ENCODE results near the gene RRBP1. TPM values are rescaled to one million over a fixed set of nuclear protein-coding genes. Genes with fewer than 3 reads are reported as not detected.

RRBP1 gene
- total RNA-seq, 1 donor from 2014 or later = 101 TPM

DNA sequence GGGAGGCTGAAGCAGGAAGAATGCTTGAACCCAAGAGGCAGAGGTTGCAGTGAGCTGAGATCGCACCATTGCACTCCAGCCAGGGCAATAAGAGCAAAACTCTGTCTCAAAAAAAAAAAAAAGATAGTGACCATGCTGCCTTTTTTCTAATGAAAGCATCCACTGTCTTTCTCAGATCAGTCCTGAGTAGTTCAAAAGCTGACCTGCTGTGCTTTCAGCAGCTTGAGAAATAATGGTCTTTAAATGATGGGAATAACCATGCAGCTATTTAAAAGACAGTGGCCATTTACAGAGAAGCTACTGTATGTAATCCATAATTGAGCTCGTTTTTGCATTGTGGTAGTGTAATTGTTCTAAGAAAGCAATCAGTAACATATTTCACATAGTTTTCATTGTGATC is 76.0 kb downstream of the RRBP1 start:
- intact Hi-C loops (cut with DNase I) = no loop called here
- DNase-seq (ENCODE audit: low spot score in 2 of 2) = no peak
- Histone ChIP-seq H3K9me3 (no peaks in the 10 kb centered on the region), H3K36me3 (peaks cover 87 to 97% of the 10 kb centered on the region in 2 donors), H3K4me3 (no peak overlapping the region), H3K4me1 (peaks cover 35 to 92% of the 10 kb centered on the region in 2 donors), H3K27ac (peak overlapping the region in 1 of 2 donors; percentile 47), H3K27me3 (no peaks in the 10 kb centered on the region)
- TF ChIP-seq, protein P1, sequence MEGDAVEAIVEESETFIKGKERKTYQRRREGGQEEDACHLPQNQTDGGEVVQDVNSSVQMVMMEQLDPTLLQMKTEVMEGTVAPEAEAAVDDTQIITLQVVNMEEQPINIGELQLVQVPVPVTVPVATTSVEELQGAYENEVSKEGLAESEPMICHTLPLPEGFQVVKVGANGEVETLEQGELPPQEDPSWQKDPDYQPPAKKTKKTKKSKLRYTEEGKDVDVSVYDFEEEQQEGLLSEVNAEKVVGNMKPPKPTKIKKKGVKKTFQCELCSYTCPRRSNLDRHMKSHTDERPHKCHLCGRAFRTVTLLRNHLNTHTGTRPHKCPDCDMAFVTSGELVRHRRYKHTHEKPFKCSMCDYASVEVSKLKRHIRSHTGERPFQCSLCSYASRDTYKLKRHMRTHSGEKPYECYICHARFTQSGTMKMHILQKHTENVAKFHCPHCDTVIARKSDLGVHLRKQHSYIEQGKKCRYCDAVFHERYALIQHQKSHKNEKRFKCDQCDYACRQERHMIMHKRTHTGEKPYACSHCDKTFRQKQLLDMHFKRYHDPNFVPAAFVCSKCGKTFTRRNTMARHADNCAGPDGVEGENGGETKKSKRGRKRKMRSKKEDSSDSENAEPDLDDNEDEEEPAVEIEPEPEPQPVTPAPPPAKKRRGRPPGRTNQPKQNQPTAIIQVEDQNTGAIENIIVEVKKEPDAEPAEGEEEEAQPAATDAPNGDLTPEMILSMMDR (IDR thresholded peaks at IDR 0.05) = no peak

DNA sequence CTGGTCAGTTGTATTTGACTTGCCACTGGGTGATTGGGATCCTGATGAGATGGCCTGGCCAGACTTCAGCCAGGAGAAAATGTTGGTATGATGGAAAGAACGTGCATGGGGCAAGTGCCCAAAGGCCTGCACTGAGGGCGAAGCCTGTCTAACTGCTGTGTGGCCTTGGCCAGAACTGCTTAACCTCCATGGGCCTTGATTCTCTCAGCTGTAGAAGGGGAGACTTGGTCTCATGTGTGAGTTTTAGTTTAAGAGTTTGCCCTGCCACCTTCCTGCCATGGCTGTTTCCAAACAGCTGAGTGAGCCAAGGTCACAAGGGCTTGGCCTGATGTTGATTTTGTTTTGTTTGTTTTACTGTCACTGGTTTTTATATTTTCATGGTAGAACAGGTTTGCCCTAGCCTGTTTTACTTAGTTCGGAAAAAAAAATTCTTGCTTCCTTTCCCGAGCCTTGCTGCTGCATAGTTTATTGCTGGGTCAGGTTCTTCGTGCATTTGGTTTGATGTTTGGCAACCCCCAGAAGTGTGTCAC is 76.8 kb downstream of the RRBP1 start:
- no peaks in the 10 kb centered on the region for H3K27me3 ChIP-seq
- no peaks in the 10 kb centered on the region for H3K9me3 ChIP-seq
- DNase-seq (ENCODE audit: low spot score in 2 of 2) = no peak
- H3K36me3 ChIP-seq = peaks cover 79 to 90% of the 10 kb centered on the region in 2 donors
- H3K4me3 ChIP-seq = peak overlapping the region in 1 of 2 donors; percentile 25
- peak overlapping the region; percentile 47 to 53 for H3K27ac ChIP-seq
- intact Hi-C loops (cut with DNase I) = no loop called here
- TF ChIP-seq, protein P1 (IDR thresholded peaks at IDR 0.05) = no peak
- peaks cover 27 to 84% of the 10 kb centered on the region in 2 donors for H3K4me1 ChIP-seq

DNA sequence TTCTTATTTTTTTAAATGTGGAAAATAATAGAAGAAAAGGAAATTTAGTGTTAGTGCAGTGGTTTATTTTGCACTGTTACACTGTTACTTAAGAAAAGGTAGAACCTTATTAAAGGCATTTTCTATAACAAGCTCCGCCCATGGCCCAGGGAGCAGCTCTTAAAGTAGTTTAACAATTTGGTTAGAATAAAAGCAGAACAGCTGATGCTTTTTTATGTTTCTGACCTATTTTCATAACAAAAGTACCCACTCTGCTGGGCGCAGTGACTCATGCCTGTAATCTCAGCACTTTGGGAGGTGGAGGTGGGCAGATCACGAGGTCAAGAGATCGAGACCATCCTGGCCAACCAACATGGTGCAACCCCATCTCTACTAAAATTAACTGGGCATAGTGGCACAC is 79.5 kb downstream of the RRBP1 start:
- H3K27ac ChIP-seq = peak overlapping the region; percentile 3 to 26
- peaks cover 17 to 72% of the 10 kb centered on the region in 2 donors for H3K4me1 ChIP-seq
- no peaks in the 10 kb centered on the region for H3K27me3 ChIP-seq
- DNase-seq (ENCODE audit: low spot score in 2 of 2) = no peak
- TF ChIP-seq, protein P1 (IDR thresholded peaks at IDR 0.05) = no peak
- H3K4me3 ChIP-seq = peak overlapping the region; percentile 6 to 14
- peaks cover 56 to 70% of the 10 kb centered on the region in 2 donors for H3K36me3 ChIP-seq
- no peaks in the 10 kb centered on the region for H3K9me3 ChIP-seq
- intact Hi-C loops (cut with DNase I) = no loop called here

DNA sequence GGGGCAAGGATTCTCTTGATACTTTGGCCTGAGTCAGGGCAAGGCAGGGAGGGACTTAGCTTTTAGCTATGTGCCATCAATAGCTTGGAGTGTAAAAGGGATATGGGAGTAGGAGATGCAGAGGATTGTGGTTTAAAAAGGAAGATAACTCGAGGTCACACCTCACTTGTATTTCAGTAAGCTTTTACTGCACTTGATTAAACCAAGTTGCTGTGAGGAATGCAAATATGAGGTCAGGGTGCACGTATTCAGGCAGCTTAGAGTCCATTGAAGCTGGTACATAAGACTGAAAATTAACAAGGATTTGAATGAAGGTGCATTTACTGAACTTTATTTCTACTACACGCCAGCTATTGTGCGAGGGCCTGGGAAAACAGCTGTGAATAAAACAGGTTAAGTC is 80.1 kb downstream of the RRBP1 start:
- intact Hi-C loops (cut with DNase I) = no loop called here
- Histone ChIP-seq H3K27ac (peak overlapping the region; percentile 18 to 26), H3K4me1 (peaks cover 17 to 72% of the 10 kb centered on the region in 2 donors), H3K4me3 (peak overlapping the region in 1 of 2 donors; percentile 6), H3K27me3 (no peaks in the 10 kb centered on the region), H3K9me3 (no peaks in the 10 kb centered on the region), H3K36me3 (peaks cover 51 to 64% of the 10 kb centered on the region in 2 donors)
- no peak for DNase-seq (ENCODE audit: low spot score in 2 of 2)
- TF ChIP-seq, protein P1 (IDR thresholded peaks at IDR 0.05) = no peak

- Histone ChIP-seq H3K27me3 (no peaks in the 10 kb centered on the region), H3K9me3 (no peaks in the 10 kb centered on the region), H3K4me3 (peak overlapping the region in 1 of 2 donors; percentile 4), H3K36me3 (peaks cover 18 to 34% of the 10 kb centered on the region in 2 donors), H3K27ac (peak overlapping the region in 1 of 2 donors; percentile 2), H3K4me1 (peaks cover 8 to 68% of the 10 kb centered on the region in 2 donors)
- no peak for DNase-seq (ENCODE audit: low spot score in 2 of 2)
- intact Hi-C loops (cut with DNase I) = no loop called here
- TF ChIP-seq, protein P1 (IDR thresholded peaks at IDR 0.05) = no peak
Measured at GRCh38 chr20:17598013-17598550, 84.0 kb downstream of the RRBP1 start.
